BLaER1 (cell line): Measurements from ENCODE around the gene PRKCQ.

Experiments
- H3K27ac ChIP-seq: shearing (Covaris generic); formaldehyde crosslinking; 2 replicates; pipeline ENCODE4 v1.8.1; 2022
- H3K27me3 ChIP-seq: shearing (Covaris generic); formaldehyde crosslinking; 2 replicates; pipeline ENCODE4 v1.8.1; 2022
- H3K36me3 ChIP-seq: shearing (Covaris generic); formaldehyde crosslinking; 2 replicates; pipeline ENCODE4 v1.8.1; 2022
- H3K4me1 ChIP-seq: shearing (Covaris generic); formaldehyde crosslinking; 2 replicates; pipeline ENCODE4 v1.8.1; 2022
- H3K4me2 ChIP-seq: shearing (Covaris generic); formaldehyde crosslinking; 2 replicates; pipeline ENCODE4 v1.8.1; 2022
- H3K4me3 ChIP-seq: shearing (Covaris generic); formaldehyde crosslinking; 2 replicates; pipeline ENCODE4 v1.8.1; 2022
- H3K9ac ChIP-seq: shearing (Covaris generic); formaldehyde crosslinking; 2 replicates; pipeline ENCODE4 v1.8.1; 2022
- H3K9me3 ChIP-seq: shearing (Covaris generic); formaldehyde crosslinking; 2 replicates; pipeline ENCODE4 v1.8.1; 2022
- H4K20me1 ChIP-seq: shearing (Covaris generic); formaldehyde crosslinking; 2 replicates; pipeline ENCODE4 v1.8.1; 2022
- Cebpa-rat ChIP-seq: shearing (Covaris generic); IDR thresholded peaks from 2 replicates; pipeline ENCODE4 v1.8.1; 2022

The PRKCQ gene

DNA sequence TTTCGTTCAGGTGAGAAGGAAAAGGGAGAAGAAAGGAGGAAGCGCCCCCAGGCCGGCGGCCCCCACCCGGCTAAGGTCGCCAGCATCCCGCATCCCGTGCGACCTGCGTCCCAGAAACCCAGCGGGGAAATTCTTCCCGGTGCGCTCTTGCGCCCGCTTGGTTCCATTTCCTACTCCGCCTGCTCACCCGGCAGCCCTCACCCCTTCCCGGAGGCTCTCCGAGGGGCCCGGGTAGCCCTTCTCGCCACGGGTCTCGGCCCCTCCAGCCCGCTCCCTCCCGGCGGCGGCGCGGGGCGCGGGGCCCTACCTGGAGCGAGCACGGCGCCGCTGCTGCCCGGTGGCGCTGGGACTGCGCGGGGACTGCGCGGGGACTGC is at the start of gene PRKCQ:
TSS of gene PRKCQ (minus strand) at position 373 of the 375 bp plus-strand sequence. CDS start 65,141 bp downstream, outside the sequence.
- H3K27ac ChIP-seq, result peak within 1 kb of the TSS; percentile 94

GRCh38 chr10:6625428-6625827 is 45.4 kb upstream of the PRKCQ start:
- H3K27me3 ChIP-seq, result no peaks in the 10 kb centered on the region
- H3K4me1 ChIP-seq, result peaks cover 7% of the 10 kb centered on the region; the same call in 1 of the 2 replicates
- no peaks in the 10 kb centered on the region for H3K36me3 ChIP-seq
- H4K20me1 ChIP-seq, result no peaks in the 10 kb centered on the region
- H3K27ac ChIP-seq, result no peak overlapping the region
- no peak overlapping the region for H3K4me3 ChIP-seq
- TF ChIP-seq Cebpa-rat, result no peak
- H3K9me3 ChIP-seq, result no peaks in the 10 kb centered on the region
- H3K4me2 ChIP-seq, result no peak overlapping the region
- H3K9ac ChIP-seq, result no peak overlapping the region

More for the DNA sequence above, at the start of gene PRKCQ:
- Histone ChIP-seq H3K4me3 (peak within 1 kb of the TSS; percentile 79), H3K4me1 (peaks cover 63% of the 10 kb centered on the region), H3K4me2 (peak within 1 kb of the TSS; percentile 90), H3K9me3 (no peaks in the 10 kb centered on the region), H4K20me1 (peaks cover under 1% of the 10 kb centered on the region; the same call in 1 of the 2 replicates), H3K36me3 (peaks cover 29% of the 10 kb centered on the region), H3K9ac (peak within 1 kb of the TSS; percentile 95), H3K27me3 (no peaks in the 10 kb centered on the region)
- TF ChIP-seq Cebpa-rat, result no peak

GRCh38 chr10:6624392-6624791 is 44.3 kb upstream of the PRKCQ start:
- H3K9ac ChIP-seq, result no peak overlapping the region
- H3K27me3 ChIP-seq, result no peaks in the 10 kb centered on the region
- H3K4me3 ChIP-seq, result no peak overlapping the region
- no peak overlapping the region for H3K27ac ChIP-seq
- peaks cover 7% of the 10 kb centered on the region; the same call in 1 of the 2 replicates for H3K4me1 ChIP-seq
- no peaks in the 10 kb centered on the region for H3K36me3 ChIP-seq
- no peaks in the 10 kb centered on the region for H4K20me1 ChIP-seq
- no peak overlapping the region for H3K4me2 ChIP-seq
- no peaks in the 10 kb centered on the region for H3K9me3 ChIP-seq
- TF ChIP-seq Cebpa-rat, result no peak

DNA sequence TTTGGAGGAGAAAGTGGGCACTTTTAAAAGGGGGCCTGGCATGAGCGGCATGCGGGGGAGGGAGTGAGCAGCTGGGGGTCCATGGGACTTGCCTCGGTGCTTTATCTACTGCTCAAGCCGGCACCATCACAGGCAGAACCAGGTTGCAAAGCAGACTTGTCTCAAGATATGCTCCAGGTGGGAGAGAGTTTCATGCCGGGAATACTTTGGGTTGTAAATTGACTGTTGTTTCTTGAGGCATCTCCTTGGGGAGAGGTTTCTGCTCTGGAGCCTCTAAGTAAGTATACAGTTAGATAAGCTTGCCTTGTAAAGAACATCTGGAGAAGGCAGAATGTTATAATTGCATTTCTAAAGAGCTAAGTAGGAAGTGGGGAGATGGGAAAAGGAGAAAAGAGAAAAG is 42.8 kb upstream of the PRKCQ start:
- H3K4me2 ChIP-seq, result no peak overlapping the region
- no peak overlapping the region for H3K9ac ChIP-seq
- H3K9me3 ChIP-seq, result no peaks in the 10 kb centered on the region
- no peaks in the 10 kb centered on the region for H3K27me3 ChIP-seq
- no peaks in the 10 kb centered on the region for H3K36me3 ChIP-seq
- H3K4me3 ChIP-seq, result no peak overlapping the region
- TF ChIP-seq Cebpa-rat, result no peak
- H3K27ac ChIP-seq, result no peak overlapping the region
- peaks cover 7% of the 10 kb centered on the region; the same call in 1 of the 2 replicates for H3K4me1 ChIP-seq
- no peaks in the 10 kb centered on the region for H4K20me1 ChIP-seq

DNA sequence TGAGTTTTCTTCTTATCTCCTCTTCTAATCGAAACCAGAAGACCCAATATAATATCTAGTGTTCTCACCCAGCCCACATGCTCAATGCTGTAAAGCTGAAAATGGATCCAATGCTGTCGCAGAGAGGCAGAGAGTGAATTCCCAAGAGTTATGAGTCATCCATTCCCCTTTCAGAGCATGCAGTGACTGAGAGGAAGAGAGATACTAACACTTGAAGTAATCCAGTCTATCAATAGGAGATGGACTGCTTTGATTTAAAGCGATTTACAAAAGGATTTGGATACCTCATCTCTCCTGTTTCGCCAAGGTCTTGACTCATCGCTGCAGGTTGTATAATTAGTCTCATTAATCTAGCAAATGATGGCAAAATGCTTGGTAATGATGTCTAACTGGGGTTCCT is 41.5 kb upstream of the PRKCQ start:
- Histone ChIP-seq H3K36me3 (no peaks in the 10 kb centered on the region), H3K27me3 (no peaks in the 10 kb centered on the region), H3K4me1 (peaks cover 7% of the 10 kb centered on the region; the same call in 1 of the 2 replicates), H3K9me3 (no peaks in the 10 kb centered on the region), H3K27ac (no peak overlapping the region), H3K4me2 (no peak overlapping the region), H3K9ac (no peak overlapping the region), H4K20me1 (no peaks in the 10 kb centered on the region), H3K4me3 (no peak overlapping the region)
- no peak for TF ChIP-seq Cebpa-rat

DNA sequence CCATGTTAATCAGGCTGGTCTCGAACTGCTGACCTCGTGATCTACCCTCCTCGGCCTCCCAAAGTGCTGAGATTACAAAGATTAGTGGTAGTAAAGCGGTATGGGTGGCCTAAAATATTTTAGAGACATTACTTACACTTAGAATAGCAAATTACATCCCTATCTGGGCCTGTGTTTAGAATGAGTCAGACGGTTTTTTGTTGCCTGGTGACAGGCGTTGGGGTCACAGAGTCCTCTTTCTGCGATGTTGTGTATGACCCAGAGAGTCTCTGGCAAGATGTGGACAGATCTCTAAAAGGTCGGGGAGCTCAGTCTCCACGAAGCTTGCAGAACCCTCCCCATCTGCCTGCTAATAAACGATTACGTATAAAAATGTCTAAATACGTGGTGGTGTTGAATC is 39.6 kb upstream of the PRKCQ start:
- Histone ChIP-seq H3K4me2 (no peak overlapping the region), H3K36me3 (no peaks in the 10 kb centered on the region), H3K9me3 (no peaks in the 10 kb centered on the region), H3K27ac (no peak overlapping the region), H3K27me3 (no peaks in the 10 kb centered on the region), H4K20me1 (no peaks in the 10 kb centered on the region), H3K4me1 (peaks cover 7% of the 10 kb centered on the region; the same call in 1 of the 2 replicates), H3K4me3 (no peak overlapping the region), H3K9ac (no peak overlapping the region)
- no peak for TF ChIP-seq Cebpa-rat

GRCh38 chr10:6618340-6618739 is 38.3 kb upstream of the PRKCQ start:
- Histone ChIP-seq H3K36me3 (no peaks in the 10 kb centered on the region), H3K9ac (no peak overlapping the region), H4K20me1 (no peaks in the 10 kb centered on the region), H3K4me1 (peaks cover 7% of the 10 kb centered on the region; the same call in 1 of the 2 replicates), H3K27me3 (no peaks in the 10 kb centered on the region), H3K27ac (no peak overlapping the region), H3K9me3 (peaks cover 10% of the 10 kb centered on the region), H3K4me3 (no peak overlapping the region), H3K4me2 (no peak overlapping the region)
- no peak for TF ChIP-seq Cebpa-rat

GRCh38 chr10:6617309-6618076 is 37.4 kb upstream of the PRKCQ start:
- no peak overlapping the region for H3K9ac ChIP-seq
- H3K27me3 ChIP-seq, result no peaks in the 10 kb centered on the region
- H3K9me3 ChIP-seq, result peaks cover 16% of the 10 kb centered on the region
- H3K4me2 ChIP-seq, result no peak overlapping the region
- no peaks in the 10 kb centered on the region for H3K36me3 ChIP-seq
- peaks cover 8% of the 10 kb centered on the region for H3K4me1 ChIP-seq
- H4K20me1 ChIP-seq, result no peaks in the 10 kb centered on the region
- no peak overlapping the region for H3K27ac ChIP-seq
- no peak overlapping the region for H3K4me3 ChIP-seq
- no peak for TF ChIP-seq Cebpa-rat

GRCh38 chr10:6615971-6616370 is 35.9 kb upstream of the PRKCQ start:
- Histone ChIP-seq H4K20me1 (no peaks in the 10 kb centered on the region), H3K9ac (no peak overlapping the region), H3K4me3 (no peak overlapping the region), H3K4me2 (no peak overlapping the region), H3K27ac (no peak overlapping the region), H3K9me3 (peaks cover 16% of the 10 kb centered on the region), H3K27me3 (no peaks in the 10 kb centered on the region), H3K36me3 (no peaks in the 10 kb centered on the region), H3K4me1 (peaks cover 16% of the 10 kb centered on the region)
- no peak for TF ChIP-seq Cebpa-rat

- TF ChIP-seq Cebpa-rat, result no peak
- peak overlapping the region; percentile 13; the same call in 1 of the 2 replicates for H3K4me2 ChIP-seq
- H3K4me1 ChIP-seq, result peaks cover 24% of the 10 kb centered on the region
- H3K36me3 ChIP-seq, result no peaks in the 10 kb centered on the region
- H3K9me3 ChIP-seq, result peaks cover 30% of the 10 kb centered on the region
- H3K9ac ChIP-seq, result no peak overlapping the region
- H4K20me1 ChIP-seq, result no peaks in the 10 kb centered on the region
- H3K27me3 ChIP-seq, result no peaks in the 10 kb centered on the region
- no peak overlapping the region for H3K27ac ChIP-seq
- H3K4me3 ChIP-seq, result no peak overlapping the region
These were observed 32.3 kb upstream of the PRKCQ start for GRCh38 chr10:6612371-6612770.
